AG04449 (cell line): Measurements from ENCODE around the gene MYO1F.

Experiments used
- CTCF ChIA-PET: fragments of 350-600 bp; formaldehyde crosslinking; extraction: SDS; loops from one replicate; lab custom pipeline; 2021; ENCODE audit warnings: antibody characterized with exemption; lab: Yijun Ruan, JAX
- POLR2A ChIA-PET: fragments of 400-600, 350-600 bp; formaldehyde crosslinking; extraction: SDS; loops from one replicate; lab custom pipeline; 2020; ENCODE audit warnings: antibody characterized with exemption, inconsistent platforms; lab: Yijun Ruan, JAX
- DNase-seq: peaks from one replicate; pipeline ENCODE4 v3.0.0-alpha.2; 2010; ENCODE audit warnings: low read depth, low spot score
- H3K4me3 ChIP-seq: 2 replicates; pipeline ENCODE4 v1.5.1; 2011; ENCODE audit warnings: low read depth, mild to moderate bottlenecking, control low read depth, low read length
- CTCF ChIP-seq: IDR thresholded peaks from one replicate; pipeline ENCODE4 v1.5.1; 2011; ENCODE audit warnings: mild to moderate bottlenecking, moderate library complexity, low read length, control low read depth, inconsistent platforms; ENCODE audit not compliant: insufficient read depth; ENCODE audit errors: missing control alignments

Gene MYO1F

GRCh38 chr19:8481616-8482015, 95.6 kb downstream of the MYO1F start:
- no peak for DNase-seq
- H3K4me3 ChIP-seq: no peak overlapping the region
- no peak for TF ChIP-seq CTCF
- ChIA-PET POLR2A (interaction anchor here (1.1 to 1.3 kb wide), 2 partner anchors 13 to 20 kb away, joined by 3 read pairs; no protein-coding TSS in a partner anchor), CTCF (interaction anchor here (0.9 to 3.4 kb wide), 4 partner anchors 11 to 128 kb away, joined by 3 to 15 read pairs (median 3); partner anchors contain the start of gene MARCHF2)

GRCh38 chr19:8481201-8481600, 96.0 kb downstream of the MYO1F start:
- no peak for TF ChIP-seq CTCF
- DNase-seq: no peak
- ChIA-PET CTCF (interaction anchor here (0.9 to 3.4 kb wide), 3 partner anchors 10 to 127 kb away, joined by 3 to 15 read pairs (median 3); no protein-coding TSS in a partner anchor), POLR2A (interaction anchor here (1.3 kb wide), 1 partner anchor 14 kb away, joined by 3 read pairs; no protein-coding TSS in a partner anchor)
- no peak overlapping the region for H3K4me3 ChIP-seq

- H3K4me3 ChIP-seq: no peak overlapping the region
- ChIA-PET CTCF (interaction anchor here (0.6 to 1.3 kb wide), 3 partner anchors 8 to 125 kb away, joined by 3 read pairs; no protein-coding TSS in a partner anchor), POLR2A (interaction anchor here (0.6 kb wide), 1 partner anchor 65 kb away, joined by 3 read pairs; no protein-coding TSS in a partner anchor)
- TF ChIP-seq CTCF: no peak
- DNase-seq: no peak
These were observed 98.6 kb downstream of the MYO1F start for GRCh38 chr19:8478598-8478997.

- TF ChIP-seq CTCF: no peak
- no peak overlapping the region for H3K4me3 ChIP-seq
- ChIA-PET POLR2A (interaction anchor here (0.6 kb wide), 1 partner anchor 66 kb away, joined by 3 read pairs; no protein-coding TSS in a partner anchor), CTCF (interaction anchor here (1.3 kb wide), 1 partner anchor 28 kb away, joined by 3 read pairs; no protein-coding TSS in a partner anchor)
- no peak for DNase-seq
These were observed 99.4 kb downstream of the MYO1F start for GRCh38 chr19:8477889-8478288.

GRCh38 chr19:8476524-8476923, 100.7 kb downstream of the MYO1F start:
- ChIA-PET POLR2A (no interaction called here), CTCF (no interaction called here)
- DNase-seq: no peak
- TF ChIP-seq CTCF: no peak
- H3K4me3 ChIP-seq: no peak overlapping the region

GRCh38 chr19:8475005-8475404, 102.2 kb downstream of the MYO1F start:
- POLR2A ChIA-PET: interaction anchor here (0.6 kb wide), 1 partner anchor 154 kb away, joined by 3 read pairs; the partner anchor contains the start of genes NDUFA7 and RPS28
- CTCF ChIA-PET: interaction anchor here (1.0 kb wide), 1 partner anchor 121 kb away, joined by 4 read pairs; no protein-coding TSS in a partner anchor
- no peak overlapping the region for H3K4me3 ChIP-seq

More at GRCh38 chr19:8475005-8475404, 102.2 kb downstream of the MYO1F start:
- no peak for TF ChIP-seq CTCF
- DNase-seq: no peak
